Body of pancreas (tissue), 4 donors: ENCODE measurements around the gene HHAT.

Experiments used
- POLR2A ChIP-seq, 3 donors: fragments of 450-650 bp; IDR thresholded peaks; one replicate each; pipeline ENCODE4 v1.6.1; 2016; ENCODE audit warnings: antibody characterized with exemption in 3 of 3, mild to moderate bottlenecking in 2 of 3
- TF ChIP-seq, protein P1 (sequence below), 7 experiments: fragments of 450-650 bp in 4 of 7; fragments of 200-600 bp in 3 of 7; sonication (generic) in 3 of 7; IDR thresholded peaks; one replicate each; pipeline ENCODE4 v1.5.1; 2016 to 2019; ENCODE audit warnings: antibody characterized with exemption in 7 of 7

DNA sequence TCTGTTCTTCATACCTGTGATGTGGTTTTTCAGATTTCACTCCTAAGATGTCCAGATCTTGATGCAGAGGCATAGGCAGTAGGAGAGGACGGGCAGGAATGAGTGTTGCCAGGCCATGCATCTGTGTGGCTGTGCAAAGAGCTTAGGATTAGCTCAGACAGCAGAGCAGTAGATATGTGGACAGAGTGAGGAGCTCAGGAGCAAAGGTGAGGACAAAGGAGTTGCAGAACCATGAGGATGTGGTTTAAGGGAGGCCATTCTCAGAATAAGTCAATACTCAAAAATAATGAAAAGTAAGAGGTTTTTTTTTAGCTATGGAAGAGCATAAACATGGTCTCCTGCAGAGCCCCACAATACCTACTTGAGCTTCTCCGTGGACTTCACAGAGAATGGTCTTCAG, 158.3 kb downstream of the HHAT start:
- no peak for TF ChIP-seq POLR2A (IDR thresholded peaks at IDR 0.05)
- TF ChIP-seq, protein P1, sequence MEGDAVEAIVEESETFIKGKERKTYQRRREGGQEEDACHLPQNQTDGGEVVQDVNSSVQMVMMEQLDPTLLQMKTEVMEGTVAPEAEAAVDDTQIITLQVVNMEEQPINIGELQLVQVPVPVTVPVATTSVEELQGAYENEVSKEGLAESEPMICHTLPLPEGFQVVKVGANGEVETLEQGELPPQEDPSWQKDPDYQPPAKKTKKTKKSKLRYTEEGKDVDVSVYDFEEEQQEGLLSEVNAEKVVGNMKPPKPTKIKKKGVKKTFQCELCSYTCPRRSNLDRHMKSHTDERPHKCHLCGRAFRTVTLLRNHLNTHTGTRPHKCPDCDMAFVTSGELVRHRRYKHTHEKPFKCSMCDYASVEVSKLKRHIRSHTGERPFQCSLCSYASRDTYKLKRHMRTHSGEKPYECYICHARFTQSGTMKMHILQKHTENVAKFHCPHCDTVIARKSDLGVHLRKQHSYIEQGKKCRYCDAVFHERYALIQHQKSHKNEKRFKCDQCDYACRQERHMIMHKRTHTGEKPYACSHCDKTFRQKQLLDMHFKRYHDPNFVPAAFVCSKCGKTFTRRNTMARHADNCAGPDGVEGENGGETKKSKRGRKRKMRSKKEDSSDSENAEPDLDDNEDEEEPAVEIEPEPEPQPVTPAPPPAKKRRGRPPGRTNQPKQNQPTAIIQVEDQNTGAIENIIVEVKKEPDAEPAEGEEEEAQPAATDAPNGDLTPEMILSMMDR (IDR thresholded peaks at IDR 0.05) = no peak
